ENCODE measurements around the gene CISD1. TPM values are rescaled to one million over a fixed set of nuclear protein-coding genes. Genes with fewer than 3 reads are reported as not detected.

CISD1 gene
- total and polyA plus RNA-seq, 5 donors from 2014 or later, result 4.4 to 79.5 (median 51.6) TPM

GRCh38 chr10:58334817-58335305, 65.9 kb downstream of the CISD1 start, which contains the start of gene UBE2D1:
TSS of gene UBE2D1 (plus strand) at chr10:58335006. CDS start at chr10:58335202, 196 bp downstream.
- Mint-ChIP-seq H3K9me3 (no peaks in the 10 kb centered on the region), H3K4me3 (peak within 1 kb of the TSS; percentile 94 to 98 (median 96)), H3K27me3 (peaks cover 15% of the 10 kb centered on the region), H3K4me1 (peaks cover 27 to 44% (median 34%) of the 10 kb centered on the region in 4 donors), H3K36me3 (peaks cover 3% of the 10 kb centered on the region), H3K27ac (peak within 1 kb of the TSS; percentile 86 to 96 (median 88))
- Histone ChIP-seq H3K27me3 (ENCODE audit: control insufficient read depth, insufficient read depth, low read length) (peaks cover 12% of the 10 kb centered on the region), H3K4me3 (ENCODE audit: low read depth, low read length) (peak within 1 kb of the TSS; percentile 79), H3K4me1 (ENCODE audit: control insufficient read depth, insufficient read depth, low read length, poor library complexity, severe bottlenecking) (peaks cover 21% of the 10 kb centered on the region), H3K36me3 (ENCODE audit: control insufficient read depth, insufficient read depth, low read length) (no peaks in the 10 kb centered on the region), H3K27ac (ENCODE audit: insufficient read depth, low read length, poor library complexity, severe bottlenecking) (peak within 1 kb of the TSS; percentile 26), H3K9me3 (ENCODE audit: control insufficient read depth in 2 of 2, low read length in 2 of 2) (no peaks in the 10 kb centered on the region)
- peak; percentile 95 for ATAC-seq (ENCODE audit: low read depth in 2 of 2)
- peak; percentile 58 to 84 (median 69) for DNase-seq

GRCh38 chr10:58335306-58336005, 66.5 kb downstream of the CISD1 start:
- no peaks in the 10 kb centered on the region for H3K36me3 ChIP-seq (ENCODE audit: control insufficient read depth, insufficient read depth, low read length)
- peak overlapping the region; percentile 79 for H3K4me3 ChIP-seq (ENCODE audit: low read depth, low read length)
- peaks cover 21% of the 10 kb centered on the region for H3K4me1 ChIP-seq (ENCODE audit: control insufficient read depth, insufficient read depth, low read length, poor library complexity, severe bottlenecking)
- peaks cover 9% of the 10 kb centered on the region for H3K27me3 Mint-ChIP-seq
- H3K9me3 ChIP-seq (ENCODE audit: control insufficient read depth in 2 of 2, low read length in 2 of 2), result no peaks in the 10 kb centered on the region
- ATAC-seq (ENCODE audit: low read depth in 2 of 2), result peak; percentile 17 to 21
- H3K27ac ChIP-seq (ENCODE audit: insufficient read depth, low read length, poor library complexity, severe bottlenecking), result peak overlapping the region; percentile 26
- peak in 2 of 3 donors; percentile 14 to 34 for DNase-seq
- H3K36me3 Mint-ChIP-seq, result peaks cover 3% of the 10 kb centered on the region
- H3K27ac Mint-ChIP-seq, result peak overlapping the region; percentile 86 to 96 (median 88)
- H3K4me1 Mint-ChIP-seq, result peaks cover 29 to 48% (median 35%) of the 10 kb centered on the region in 4 donors
- H3K27me3 ChIP-seq (ENCODE audit: control insufficient read depth, insufficient read depth, low read length), result peaks cover 11% of the 10 kb centered on the region
- H3K9me3 Mint-ChIP-seq, result no peaks in the 10 kb centered on the region
- peak overlapping the region; percentile 94 to 98 (median 96) for H3K4me3 Mint-ChIP-seq

GRCh38 chr10:58336242-58336641, 67.3 kb downstream of the CISD1 start:
- Histone ChIP-seq H3K9me3 (ENCODE audit: control insufficient read depth in 2 of 2, low read length in 2 of 2) (no peaks in the 10 kb centered on the region), H3K4me1 (ENCODE audit: control insufficient read depth, insufficient read depth, low read length, poor library complexity, severe bottlenecking) (peaks cover 21% of the 10 kb centered on the region), H3K36me3 (ENCODE audit: control insufficient read depth, insufficient read depth, low read length) (no peaks in the 10 kb centered on the region), H3K27me3 (ENCODE audit: control insufficient read depth, insufficient read depth, low read length) (peaks cover 7% of the 10 kb centered on the region), H3K4me3 (ENCODE audit: low read depth, low read length) (peak overlapping the region; percentile 79), H3K27ac (ENCODE audit: insufficient read depth, low read length, poor library complexity, severe bottlenecking) (no peak overlapping the region)
- peaks cover 9% of the 10 kb centered on the region for H3K27me3 Mint-ChIP-seq
- ATAC-seq (ENCODE audit: low read depth in 2 of 2) (no peak), DNase-seq (no peak)
- H3K4me3 Mint-ChIP-seq, result peak overlapping the region; percentile 94 to 98 (median 96)
- H3K27ac Mint-ChIP-seq, result peak overlapping the region; percentile 14 to 88 (median 86)
- H3K9me3 Mint-ChIP-seq, result no peaks in the 10 kb centered on the region
- peaks cover 37 to 56% (median 42%) of the 10 kb centered on the region in 4 donors for H3K4me1 Mint-ChIP-seq
- peaks cover 3% of the 10 kb centered on the region for H3K36me3 Mint-ChIP-seq

Other genes starting within 250 kb of the CISD1 start
- 4.2 TPM for gene IPMK, start 1.3 kb upstream of the CISD1 start, total RNA-seq
- gene IPMK, start 1.3 kb upstream of the CISD1 start, polyA plus RNA-seq, result 1 to 10 TPM; 1.3 to 2.6 (median 2.0) TPM
- gene UBE2D1, start 65.8 kb downstream of the CISD1 start, total RNA-seq, result 11.5 TPM
- gene UBE2D1, start 65.8 kb downstream of the CISD1 start, polyA plus RNA-seq, result 10 to 100 TPM; 15.7 to 22.2 (median 19.5) TPM
- gene TFAM, start 116.2 kb downstream of the CISD1 start, total RNA-seq, result 30.6 TPM
- gene TFAM, start 116.2 kb downstream of the CISD1 start, polyA plus RNA-seq, result 10 to 100 TPM; 45.6 to 51.2 (median 48.3) TPM
- 0.20 TPM for gene BICC1, start 243.7 kb downstream of the CISD1 start, total RNA-seq
- gene BICC1, start 243.7 kb downstream of the CISD1 start, polyA plus RNA-seq, result not detected

Measured in CD4-positive, CD25-positive, alpha-beta regulatory T cell (primary cell).